Stimulated activated CD8-positive, alpha-beta memory T cell treated with anti-CD3 and anti-CD28 coated beads, Interleukin-12 subunit alpha, Interleukin-12 subunit beta, amount 100 ng/mL, for 4 hours (primary cell): ENCODE measurements around the gene PER3.
"Not testable (repeated sequence)": the region's sequence is repeated elsewhere in the genome, so short reads cannot be mapped to it uniquely, and the experiment has no call there.

Experiments used
- DNase-seq: peaks from one replicate; pipeline ENCODE4 v3.0.0-alpha.2; 2020; ENCODE audit warnings: low read depth

Gene PER3

GRCh38 chr1:7780976-7781375 lies 3.1 kb upstream of the PER3 start:
- no peak for DNase-seq

DNA sequence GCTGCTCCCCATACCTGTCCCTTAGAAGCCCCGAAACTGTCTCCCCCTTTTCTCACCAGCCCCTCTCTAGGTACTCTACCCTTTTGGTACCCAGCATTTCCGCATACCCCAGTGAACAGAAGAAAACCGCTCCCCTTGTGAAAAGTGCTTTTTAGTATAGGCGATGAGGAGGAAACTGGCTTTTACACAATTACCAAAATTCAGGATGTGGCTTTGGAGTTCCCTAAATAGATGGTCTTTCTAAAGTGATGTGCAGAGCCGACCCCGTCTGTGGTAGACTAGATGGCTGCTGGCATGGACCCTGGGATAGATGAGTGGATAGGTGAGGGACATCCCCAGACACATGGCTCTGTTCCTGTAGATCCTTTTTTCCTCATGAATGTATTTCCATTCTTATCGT lies 2.6 kb upstream of the PER3 start:
- no peak for DNase-seq

- no peak for DNase-seq
These were observed 2.1 kb upstream of the PER3 start for GRCh38 chr1:7781923-7782495.

GRCh38 chr1:7783178-7783711 lies 846 bp upstream of the PER3 start:
- DNase-seq, result no peak

DNA sequence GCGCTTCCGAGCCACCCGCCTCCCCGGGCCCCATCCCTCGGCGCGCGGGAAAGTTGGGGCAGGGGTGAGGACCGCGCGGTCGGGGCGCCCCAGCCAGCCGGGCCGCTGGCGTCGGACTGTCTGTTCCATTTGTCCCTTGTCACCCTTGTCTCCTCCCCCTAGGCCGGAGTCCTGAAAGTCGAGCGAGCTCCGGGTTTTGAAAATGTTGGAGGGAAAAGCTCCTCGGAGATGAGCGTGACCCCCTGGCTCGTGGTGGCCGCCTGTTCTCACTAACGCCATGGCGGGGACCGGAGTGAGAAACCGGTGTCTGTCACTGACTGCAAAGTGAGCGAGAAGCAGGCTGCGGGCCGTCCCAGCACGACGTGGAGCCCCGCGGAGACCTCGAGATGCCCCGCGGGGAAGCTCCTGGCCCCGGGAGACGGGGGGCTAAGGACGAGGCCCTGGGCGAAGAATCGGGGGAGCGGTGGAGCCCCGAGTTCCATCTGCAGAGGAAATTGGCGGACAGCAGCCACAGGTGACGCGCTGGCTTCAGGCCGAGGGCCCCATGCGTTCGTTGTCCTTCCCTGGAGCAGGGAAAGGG lies 491 bp downstream of the PER3 start:
- DNase-seq, result no peak

GRCh38 chr1:7785108-7785507 lies 1.0 kb downstream of the PER3 start:
- DNase-seq, result no peak

- no peak for DNase-seq
These were observed 2.7 kb downstream of the PER3 start for GRCh38 chr1:7786795-7787194.

DNA sequence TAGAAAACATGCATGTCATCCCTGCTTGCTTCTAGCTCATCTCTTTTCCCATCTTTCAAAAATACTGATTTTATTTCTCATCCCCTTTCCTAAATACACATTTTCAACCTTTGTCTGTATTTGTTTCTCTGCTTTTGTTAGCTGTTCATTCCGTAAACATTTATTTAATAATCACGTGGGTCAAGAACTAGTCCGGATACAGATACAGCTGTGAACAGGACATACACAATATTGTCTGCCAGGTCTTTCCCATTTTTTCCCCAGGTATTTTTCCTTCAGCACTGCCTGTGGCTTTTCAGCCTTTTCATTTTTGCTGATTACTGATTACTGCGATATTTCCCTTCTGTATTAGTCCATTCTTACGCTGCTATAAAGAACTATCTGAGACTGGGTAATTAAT lies 5.7 kb downstream of the PER3 start:
- no peak for DNase-seq

DNA sequence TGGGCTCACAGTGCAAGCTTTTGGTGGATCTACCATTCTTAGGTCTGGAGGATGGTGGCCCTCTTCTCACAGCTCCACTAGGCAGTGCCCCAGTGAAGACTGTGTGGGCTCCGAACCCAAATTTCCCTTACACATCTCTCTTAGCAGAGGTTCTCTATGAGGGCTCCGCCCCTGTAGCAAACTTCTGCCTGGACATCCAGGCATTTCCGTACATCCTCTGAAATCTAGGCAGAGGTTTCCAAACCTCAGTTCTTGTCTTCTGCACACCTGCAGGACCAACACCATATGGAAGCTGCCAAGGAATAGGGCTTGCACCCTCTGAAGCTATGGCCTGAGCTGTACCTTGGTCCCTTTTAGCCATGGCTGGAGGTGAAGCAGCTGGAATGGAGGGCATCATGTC lies 6.9 kb downstream of the PER3 start:
- not testable (repeated sequence) for DNase-seq

DNA sequence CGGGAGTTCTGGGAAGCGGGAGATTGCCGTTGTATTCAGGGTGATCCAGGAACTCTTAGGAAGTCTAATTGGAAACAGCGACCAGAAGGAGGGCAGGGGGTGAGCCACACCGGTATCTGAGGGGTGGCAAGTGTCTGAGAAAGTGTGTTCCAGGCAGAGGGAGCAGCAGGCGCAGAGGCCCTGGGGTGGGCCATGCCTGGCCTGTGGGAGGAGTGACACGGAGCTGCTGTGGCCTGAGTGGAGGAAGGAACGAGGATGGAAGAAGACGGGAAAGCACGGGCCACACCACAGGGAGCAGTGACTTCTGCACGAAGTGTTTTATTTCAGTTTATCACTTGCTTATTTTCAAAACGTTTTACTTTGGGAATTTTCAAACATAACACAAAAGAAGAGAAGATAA lies 11.3 kb downstream of the PER3 start:
- no peak for DNase-seq

- no peak for DNase-seq
These were observed 21.4 kb downstream of the PER3 start for GRCh38 chr1:7805460-7805859.

DNA sequence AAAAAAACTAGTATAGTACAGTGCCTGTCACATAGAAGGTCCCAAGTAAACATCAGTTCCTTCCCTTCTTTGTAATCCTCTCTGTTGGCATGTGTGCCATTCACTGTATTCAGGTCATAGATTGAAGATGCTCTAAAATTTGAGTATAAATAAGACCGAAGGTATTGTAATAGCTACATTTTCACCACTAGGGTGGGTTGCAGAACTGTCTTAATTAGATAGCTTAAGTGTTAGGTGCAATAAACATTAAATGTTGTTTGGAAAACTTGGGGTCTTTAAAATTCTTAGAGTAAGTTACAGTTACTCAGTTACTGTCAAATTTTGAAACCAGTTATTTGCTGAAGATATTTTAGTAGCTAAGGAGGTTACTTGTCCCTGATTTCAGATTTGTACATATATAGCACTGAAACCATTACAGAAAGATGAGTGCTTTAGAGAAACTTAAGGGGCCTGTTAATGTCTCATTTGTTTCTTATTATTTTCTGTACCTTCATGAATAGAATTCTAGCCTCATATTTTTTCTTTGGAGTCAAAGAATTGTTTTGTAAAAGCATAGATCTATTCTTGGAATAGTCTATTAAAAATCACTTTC lies 24.3 kb downstream of the PER3 start:
- no peak for DNase-seq

DNA sequence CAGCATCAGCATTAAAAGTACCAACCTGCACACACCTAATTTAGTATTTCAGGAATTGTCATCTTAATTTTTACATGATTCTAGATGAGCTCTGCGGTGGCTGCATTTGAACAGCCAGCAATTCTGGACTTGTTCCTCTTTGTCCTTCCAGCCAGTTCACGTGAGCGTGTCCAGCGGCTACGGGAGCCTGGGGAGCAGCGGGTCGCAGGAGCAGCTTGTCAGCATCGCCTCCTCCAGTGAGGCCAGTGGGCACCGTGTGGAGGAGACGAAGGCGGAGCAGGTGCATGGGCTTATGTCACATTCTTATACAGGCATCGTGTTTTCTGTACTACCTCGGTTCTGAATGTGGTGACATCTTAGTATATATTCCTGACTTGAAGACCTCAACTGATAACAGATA lies 25.7 kb downstream of the PER3 start:
- no peak for DNase-seq

DNA sequence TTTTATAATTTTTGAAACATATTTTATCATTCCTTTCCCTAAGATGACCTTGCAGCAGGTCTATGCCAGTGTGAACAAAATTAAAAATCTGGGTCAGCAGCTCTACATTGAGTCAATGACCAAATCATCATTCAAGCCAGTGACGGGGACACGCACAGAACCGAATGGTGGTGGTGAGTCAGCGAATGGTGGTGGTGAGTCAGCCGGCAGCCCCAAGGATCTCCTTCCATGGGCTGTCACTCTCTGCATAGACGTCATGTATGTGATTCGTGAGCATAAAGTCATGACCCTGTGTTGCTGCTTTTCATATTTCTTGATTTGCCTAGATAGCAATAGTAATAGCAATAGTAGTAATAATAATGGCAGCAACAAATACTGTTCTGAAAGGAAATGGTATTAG lies 26.3 kb downstream of the PER3 start:
- DNase-seq, result no peak

DNA sequence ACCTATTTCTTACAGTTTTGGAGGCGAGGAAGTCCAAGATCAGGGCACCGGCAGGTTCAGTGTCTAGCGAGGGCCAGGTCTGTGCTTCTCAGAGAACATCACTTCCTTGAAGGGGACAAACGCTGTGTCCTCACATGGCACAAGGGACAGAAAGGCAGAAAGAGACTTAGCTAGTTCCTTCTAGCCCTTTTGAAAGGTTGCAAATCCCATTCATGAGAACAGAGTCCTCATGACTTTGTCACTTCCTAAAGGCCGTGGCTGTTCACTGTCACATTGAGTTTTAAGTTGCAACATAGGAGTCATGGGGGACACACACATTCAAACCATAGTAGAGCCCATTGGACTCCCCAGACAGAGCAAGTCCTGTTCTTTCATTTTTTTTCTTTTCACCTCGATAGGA lies 27.4 kb downstream of the PER3 start:
- DNase-seq, result no peak

- no peak for DNase-seq
These were observed 29.7 kb downstream of the PER3 start for GRCh38 chr1:7813677-7814373.

DNA sequence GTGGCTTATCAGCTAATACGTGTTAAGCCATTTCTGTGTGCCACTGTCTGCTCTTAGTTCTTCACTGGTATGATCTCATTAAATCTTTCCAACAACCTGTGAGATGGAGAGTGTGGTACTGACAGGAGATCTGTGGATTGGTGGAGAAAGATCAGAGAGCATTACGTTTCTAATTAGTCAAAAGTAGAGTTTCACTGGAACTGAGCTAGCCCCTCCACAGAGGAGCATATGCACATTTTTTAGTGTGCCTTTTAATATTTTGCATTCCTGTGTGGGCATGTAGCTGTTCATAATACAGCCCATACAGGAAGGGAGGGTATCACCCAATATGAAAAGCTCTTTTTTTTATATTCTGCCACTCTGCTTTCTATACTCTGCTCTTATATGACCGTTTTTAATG lies 37.2 kb downstream of the PER3 start:
- DNase-seq, result no peak

GRCh38 chr1:7824701-7825100 lies 40.6 kb downstream of the PER3 start:
- DNase-seq, result no peak

- DNase-seq, result no peak
These were observed 42.3 kb downstream of the PER3 start for GRCh38 chr1:7826363-7826762.

GRCh38 chr1:7827126-7827955 lies 43.2 kb downstream of the PER3 start:
- DNase-seq, result peak; percentile 17

- DNase-seq, result no peak
These were observed 47.4 kb downstream of the PER3 start for GRCh38 chr1:7831458-7831857.

- DNase-seq, result no peak
These were observed 48.9 kb downstream of the PER3 start for GRCh38 chr1:7833035-7833434.
